Stimulated activated CD8-positive, alpha-beta memory T cell treated with anti-CD3 and anti-CD28 coated beads, Interleukin-12 subunit alpha, Interleukin-12 subunit beta, amount 100 ng/mL, for 24 hours (primary cell): ENCODE results near the gene PIGQ.

Source experiments
- DNase-seq: peaks from one replicate; pipeline ENCODE4 v3.0.0-alpha.2; 2020; ENCODE audit errors: extremely low read depth

PIGQ gene

GRCh38 chr16:606656-607307 is 37.0 kb downstream of the PIGQ start:
- DNase-seq: no peak

- DNase-seq: no peak
Measured at GRCh38 chr16:608019-608418, 38.3 kb downstream of the PIGQ start.

GRCh38 chr16:609316-609715 is 39.5 kb downstream of the PIGQ start:
- no peak for DNase-seq

GRCh38 chr16:609984-610383 is 40.2 kb downstream of the PIGQ start:
- DNase-seq: no peak

GRCh38 chr16:610513-611381 is 41.0 kb downstream of the PIGQ start:
- DNase-seq: no peak

- DNase-seq: no peak
Measured at GRCh38 chr16:615122-615521, 45.4 kb downstream of the PIGQ start.

- no peak for DNase-seq
Measured at GRCh38 chr16:616733-617586, 47.2 kb downstream of the PIGQ start.

- DNase-seq: no peak
Measured at GRCh38 chr16:617855-618254, 48.1 kb downstream of the PIGQ start.

- no peak for DNase-seq
Measured at GRCh38 chr16:619476-620100, 49.8 kb downstream of the PIGQ start.

GRCh38 chr16:620700-621525 is 51.1 kb downstream of the PIGQ start:
- no peak for DNase-seq

GRCh38 chr16:621526-622105 is 51.8 kb downstream of the PIGQ start:
- DNase-seq: no peak

GRCh38 chr16:622920-623280 is 53.1 kb downstream of the PIGQ start:
- DNase-seq: no peak

- DNase-seq: no peak
Measured at GRCh38 chr16:624526-625070, 54.8 kb downstream of the PIGQ start.

- DNase-seq: no peak
Measured at GRCh38 chr16:625117-625976, 55.6 kb downstream of the PIGQ start.

GRCh38 chr16:625977-626765 is 56.4 kb downstream of the PIGQ start:
- no peak for DNase-seq

GRCh38 chr16:626787-627453 is 57.2 kb downstream of the PIGQ start:
- no peak for DNase-seq

- DNase-seq: no peak
Measured at GRCh38 chr16:627454-628239, 57.9 kb downstream of the PIGQ start.
